Activated T-cell treated with anti-CD3 and anti-CD28 coated beads, Interleukin-2, amount 50 U/mL, for 48 hours (primary cell): ENCODE data around the gene CHP2.
"Not testable (repeated sequence)": the region's sequence is repeated elsewhere in the genome, so short reads cannot be mapped to it uniquely, and the experiment has no call there.

Experiments used
- DNase-seq, 2 experiments: peaks; one replicate each; pipeline ENCODE4 v3.0.0-alpha.2; 2020

Gene CHP2

DNA sequence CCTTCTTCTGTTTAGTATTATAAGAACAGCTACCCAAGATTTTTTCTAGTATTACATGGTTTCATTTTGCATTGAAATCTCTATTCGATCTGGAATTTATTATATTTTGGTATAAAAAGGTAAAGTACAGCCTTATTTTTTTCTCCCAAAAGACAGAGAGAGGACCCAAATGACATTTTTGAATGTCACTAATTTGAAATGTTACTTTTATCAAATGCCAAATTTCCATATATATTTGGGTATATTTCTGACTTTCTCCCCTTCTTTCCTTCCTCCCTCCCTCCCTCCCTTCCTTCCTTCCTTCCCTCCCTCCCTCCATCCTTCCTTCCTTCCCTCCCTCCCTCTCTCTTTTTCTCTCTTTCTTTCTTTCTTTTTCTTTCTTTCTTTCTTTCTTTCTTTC lies 6.2 kb upstream of the CHP2 start:
- no peak for DNase-seq

DNA sequence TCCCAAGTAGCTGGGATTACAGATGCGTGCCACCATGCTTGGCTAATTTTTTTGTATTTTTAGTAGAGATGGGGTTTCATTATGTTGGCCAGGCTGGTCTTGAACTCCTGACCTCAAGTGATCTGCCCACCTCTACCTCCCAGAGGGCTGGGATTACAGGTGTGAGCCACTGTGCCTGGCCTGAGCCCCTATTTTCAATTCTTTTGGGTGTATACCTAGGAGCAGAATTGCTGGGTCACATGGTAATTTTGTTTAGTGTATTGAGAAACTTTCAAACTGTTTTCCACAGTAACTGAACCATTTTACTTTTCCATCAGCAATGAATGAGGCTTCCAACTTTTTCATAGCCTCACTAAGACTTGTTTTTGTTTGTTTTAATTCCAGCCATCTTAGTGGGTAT lies 3.8 kb upstream of the CHP2 start:
- not testable (repeated sequence) for DNase-seq

GRCh38 chr16:23753908-23754593 lies 775 bp upstream of the CHP2 start:
- no peak for DNase-seq

GRCh38 chr16:23755484-23755809 lies 621 bp downstream of the CHP2 start:
- DNase-seq, result no peak

DNA sequence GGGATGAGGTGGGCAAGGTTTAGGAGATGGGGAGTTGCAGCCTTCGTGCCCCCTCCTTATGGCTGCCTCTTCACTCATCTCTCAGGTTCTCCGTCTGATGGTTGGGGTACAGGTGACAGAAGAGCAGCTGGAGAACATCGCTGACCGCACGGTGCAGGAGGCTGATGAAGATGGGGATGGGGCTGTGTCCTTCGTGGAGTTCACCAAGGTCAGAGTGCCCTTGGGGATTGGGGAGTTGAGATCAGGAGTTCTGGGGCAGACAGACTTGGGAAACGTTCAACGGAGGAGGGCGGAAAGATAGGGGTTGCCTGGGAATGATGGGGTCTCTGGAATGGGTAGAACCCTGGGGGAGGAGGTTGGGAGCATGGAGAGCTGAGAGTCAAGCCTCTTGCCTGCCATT lies 2.3 kb downstream of the CHP2 start:
- DNase-seq, result no peak

- no peak for DNase-seq
Observed at GRCh38 chr16:23757937-23758619, 3.3 kb downstream of the CHP2 start.

GRCh38 chr16:23765933-23766332 lies 11.1 kb downstream of the CHP2 start:
- DNase-seq, result no peak

GRCh38 chr16:23768581-23768980 lies 13.8 kb downstream of the CHP2 start:
- no peak for DNase-seq

GRCh38 chr16:23771027-23771426 lies 16.2 kb downstream of the CHP2 start:
- no peak for DNase-seq

DNA sequence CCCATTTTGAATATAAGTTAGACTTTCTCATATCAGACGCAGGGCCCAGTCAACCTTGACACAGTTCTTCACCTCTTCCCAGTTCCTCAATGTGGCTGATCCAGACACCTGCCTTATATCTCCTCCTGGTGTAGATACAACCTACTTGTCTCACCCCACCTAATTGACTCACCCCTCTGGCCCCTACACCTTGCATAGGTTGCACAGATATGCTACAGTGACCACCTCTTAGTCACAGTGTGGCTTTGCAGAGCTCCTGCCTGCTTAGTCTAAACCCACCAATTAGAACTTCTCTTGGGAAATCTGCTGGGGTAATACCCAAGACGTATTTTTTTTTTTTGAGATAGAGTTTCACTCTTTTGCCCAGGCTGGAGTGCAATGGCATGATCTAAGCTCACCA lies 16.8 kb downstream of the CHP2 start:
- DNase-seq, result no peak

DNA sequence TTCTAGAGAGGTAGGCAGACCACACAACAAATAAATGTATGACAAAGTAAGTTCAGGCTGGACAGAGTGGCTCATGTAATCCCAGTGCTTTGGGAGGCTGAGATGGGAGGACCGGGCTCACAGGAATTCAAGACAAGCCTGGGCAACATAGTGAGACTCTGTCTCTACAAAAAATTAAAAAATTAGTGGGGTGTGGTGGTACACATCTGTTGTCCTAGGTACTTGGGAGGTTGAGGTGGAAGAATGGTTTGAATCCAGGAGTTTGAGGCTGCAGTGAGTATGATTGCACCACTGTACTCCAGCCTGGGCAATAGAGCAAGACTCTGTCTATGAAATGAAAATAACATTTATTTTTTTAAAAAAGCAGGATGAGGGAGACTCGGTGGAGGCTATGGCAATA lies 18.5 kb downstream of the CHP2 start:
- DNase-seq, result no peak

DNA sequence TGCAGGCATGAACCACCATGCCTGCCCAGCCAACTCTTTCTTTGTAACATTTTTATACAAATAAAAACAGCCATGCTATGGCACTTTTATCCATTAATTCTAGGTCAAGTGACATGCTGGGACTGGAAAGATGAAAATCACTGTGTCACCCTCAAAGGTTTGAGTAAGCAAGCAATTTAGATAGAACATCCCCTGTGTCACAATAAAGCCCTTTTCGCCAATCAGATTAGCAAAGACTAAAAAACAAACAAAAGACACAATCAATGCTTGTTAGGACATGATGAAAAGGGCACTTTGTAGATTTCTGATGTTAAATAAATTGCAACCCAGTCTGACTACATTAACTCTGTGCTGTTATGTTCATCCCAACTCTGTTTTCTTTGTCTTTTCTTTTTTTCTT lies 26.4 kb downstream of the CHP2 start:
- no peak for DNase-seq

DNA sequence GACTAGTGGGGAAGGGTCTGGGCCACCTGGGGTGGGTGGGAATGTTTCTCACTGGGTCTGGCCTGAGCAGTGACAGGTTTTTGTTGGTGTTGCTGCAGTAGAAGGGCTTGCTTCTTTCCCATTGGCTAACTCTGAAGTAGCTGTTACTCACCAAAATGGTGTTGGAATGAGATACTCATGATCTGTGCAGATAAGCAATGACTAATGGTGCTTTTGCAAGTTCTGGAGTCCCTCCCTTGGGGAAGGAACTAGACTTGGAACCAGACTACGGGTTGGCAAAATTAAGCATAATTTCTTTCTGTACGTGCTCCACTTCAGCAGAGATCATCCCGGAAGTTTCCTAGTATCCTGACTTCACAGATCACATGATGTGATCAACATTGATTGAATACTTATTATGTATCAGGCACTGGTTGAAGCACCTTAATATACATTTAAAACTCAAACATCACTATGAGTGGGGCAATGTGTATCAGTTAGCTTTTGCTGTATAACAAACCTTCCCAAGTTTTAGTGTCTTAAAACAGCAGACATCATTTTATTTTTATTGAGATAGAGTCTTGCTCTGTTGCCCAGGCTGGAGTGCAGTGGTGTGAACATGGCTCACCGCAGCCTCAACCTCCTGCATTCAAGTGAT lies 30.1 kb downstream of the CHP2 start:
- no peak for DNase-seq

DNA sequence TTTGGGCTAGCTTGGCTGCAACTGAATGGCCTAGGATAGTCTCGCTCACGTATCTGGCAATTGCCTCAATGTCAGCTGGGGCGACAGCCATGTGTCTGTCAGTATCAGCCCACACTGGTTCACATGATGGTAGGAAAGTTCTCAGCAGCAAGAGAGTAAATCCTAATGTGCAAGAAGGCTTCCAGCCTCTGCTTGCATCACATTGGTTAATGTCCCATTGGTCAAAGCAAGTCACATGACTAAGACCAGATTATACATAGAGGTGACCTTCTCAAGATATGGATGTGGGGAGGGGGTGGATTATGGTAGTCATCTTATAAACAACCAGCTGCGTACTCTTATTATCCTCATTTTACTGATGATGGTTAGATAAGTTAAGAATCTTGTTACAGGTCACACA lies 31.0 kb downstream of the CHP2 start:
- no peak for DNase-seq

- no peak for DNase-seq
Observed at GRCh38 chr16:23786964-23787561, 32.2 kb downstream of the CHP2 start.

GRCh38 chr16:23788685-23789084 lies 33.9 kb downstream of the CHP2 start:
- DNase-seq, result no peak

GRCh38 chr16:23795378-23795777 lies 40.6 kb downstream of the CHP2 start:
- DNase-seq, result no peak

- no peak for DNase-seq
Observed at GRCh38 chr16:23796941-23797340, 42.1 kb downstream of the CHP2 start.

GRCh38 chr16:23801378-23801777 lies 46.6 kb downstream of the CHP2 start:
- peak; percentile 84 for DNase-seq

DNA sequence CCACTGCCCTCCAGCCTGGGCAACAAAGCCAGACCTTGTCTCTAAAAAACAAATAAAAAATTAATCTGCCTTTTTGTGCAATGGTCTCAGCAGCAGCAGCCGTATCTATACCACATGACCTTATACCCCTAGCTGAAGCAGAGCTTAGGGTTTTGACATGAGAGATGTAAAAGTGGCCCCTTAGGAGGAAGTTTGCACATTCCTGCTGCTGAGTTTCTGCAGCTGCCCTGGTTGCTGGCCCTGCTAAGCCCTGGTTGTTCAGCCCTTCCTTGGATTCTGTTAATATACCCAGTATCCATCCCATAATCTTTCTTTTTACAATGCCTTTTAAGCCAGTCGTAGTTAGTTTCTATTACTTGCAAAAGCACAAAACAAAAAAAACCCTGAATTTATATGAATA lies 48.0 kb downstream of the CHP2 start:
- no peak for DNase-seq

- DNase-seq, result peak; percentile 78 to 81
Observed at GRCh38 chr16:23803591-23804123, 48.8 kb downstream of the CHP2 start.

- DNase-seq, result no peak
Observed at GRCh38 chr16:23807028-23807427, 52.2 kb downstream of the CHP2 start.
